ENCODE results near the gene TTC23L.

TTC23L gene

DNA sequence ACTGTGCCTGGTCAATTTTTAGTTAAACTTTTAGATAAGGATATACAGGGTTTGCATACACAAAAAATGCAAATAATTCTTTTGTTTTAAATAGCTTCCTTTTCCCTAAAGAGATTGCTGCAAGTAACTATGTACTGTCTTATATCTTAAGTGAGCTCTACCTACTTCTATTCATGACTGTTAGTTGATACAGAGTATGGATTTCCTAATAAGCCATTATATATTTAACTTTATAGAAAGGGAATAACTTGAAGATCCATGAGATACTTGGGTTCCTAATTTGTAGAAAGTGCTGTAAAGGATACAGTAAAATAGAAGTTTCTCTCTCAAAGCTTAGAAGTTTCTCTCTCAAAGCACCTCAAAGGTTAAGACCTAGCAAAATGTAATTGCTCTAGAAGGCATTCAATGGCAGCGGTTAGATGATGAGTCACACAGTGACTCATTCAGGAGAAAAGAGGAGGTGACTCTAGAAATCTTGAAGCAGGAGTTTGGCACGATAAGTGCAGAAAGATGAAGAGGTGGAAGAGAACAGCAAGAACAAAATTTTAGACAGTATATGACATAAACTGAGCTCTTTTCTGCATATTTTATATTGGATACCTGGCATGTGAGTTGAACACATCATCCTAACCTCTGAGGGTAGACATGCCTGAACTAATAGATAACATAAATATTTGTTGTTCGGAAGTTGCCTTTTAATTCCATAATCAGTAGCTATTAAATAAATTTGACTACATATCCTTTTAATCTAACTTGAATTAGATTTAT is 84.9 kb downstream of the TTC23L start:
- DNase-seq: no peak
- ATAC-seq: peak; percentile 95

DNA sequence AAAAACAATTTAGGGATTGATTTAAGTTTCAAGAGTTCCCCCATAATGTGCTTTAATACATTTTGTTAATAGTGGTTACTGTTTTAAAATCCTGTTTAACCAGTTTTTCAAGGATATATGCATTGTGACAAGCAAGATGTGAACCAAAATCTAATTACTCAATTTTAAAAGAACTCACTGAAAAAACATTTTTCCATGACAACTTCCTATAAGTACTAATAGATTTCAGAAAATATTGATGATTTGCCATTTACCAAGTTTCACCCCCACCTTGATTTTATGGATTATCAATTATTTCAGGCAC is 85.5 kb downstream of the TTC23L start:
- DNase-seq (no peak), ATAC-seq (no peak)

DNA sequence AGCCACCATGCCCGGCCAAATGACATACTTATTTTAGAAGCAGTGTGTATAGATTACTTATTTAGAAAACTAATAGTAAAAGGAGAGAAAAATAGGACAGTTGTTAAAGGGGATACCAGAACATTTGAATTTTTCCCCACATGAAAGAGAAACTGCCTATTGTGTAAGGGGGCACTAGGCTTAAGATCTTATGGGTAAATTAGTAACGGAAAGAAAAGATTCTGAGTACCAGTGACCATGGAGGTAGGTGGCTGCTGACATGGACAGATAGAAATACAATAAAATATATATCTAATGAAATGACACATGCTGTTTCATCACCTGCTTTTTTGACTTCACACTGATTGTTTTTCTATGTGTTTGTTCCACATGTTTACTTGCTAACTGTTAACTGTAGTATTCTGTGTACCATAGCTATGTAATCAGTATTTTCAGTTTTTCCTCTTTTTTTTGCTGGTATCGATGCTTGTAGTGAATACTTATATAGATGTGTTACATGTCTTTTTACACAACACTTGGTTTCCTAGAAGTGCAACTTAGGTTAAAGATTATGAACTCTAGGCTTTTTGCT is 87.4 kb downstream of the TTC23L start:
- no peak for DNase-seq
- ATAC-seq: no peak

DNA sequence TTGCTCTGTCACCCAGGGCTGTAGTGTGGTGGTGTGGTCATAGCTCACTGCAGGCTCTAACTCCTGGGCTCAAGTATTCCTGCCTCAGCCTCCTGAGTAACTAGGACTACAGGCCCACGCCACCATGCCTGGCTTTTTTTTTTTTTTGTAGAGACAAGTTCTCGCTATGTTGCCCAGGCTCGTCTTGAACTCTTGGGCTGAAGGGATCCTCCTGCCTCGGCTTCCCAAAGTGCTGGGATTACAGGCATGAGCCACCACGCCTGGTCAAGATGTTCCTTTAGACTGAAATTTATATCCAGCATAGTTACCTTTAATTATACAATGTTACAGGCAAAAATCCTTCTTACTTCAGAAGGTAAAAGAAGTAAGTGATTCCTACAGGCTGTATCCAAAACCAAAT is 88.8 kb downstream of the TTC23L start:
- ATAC-seq (no peak), DNase-seq (no peak)

DNA sequence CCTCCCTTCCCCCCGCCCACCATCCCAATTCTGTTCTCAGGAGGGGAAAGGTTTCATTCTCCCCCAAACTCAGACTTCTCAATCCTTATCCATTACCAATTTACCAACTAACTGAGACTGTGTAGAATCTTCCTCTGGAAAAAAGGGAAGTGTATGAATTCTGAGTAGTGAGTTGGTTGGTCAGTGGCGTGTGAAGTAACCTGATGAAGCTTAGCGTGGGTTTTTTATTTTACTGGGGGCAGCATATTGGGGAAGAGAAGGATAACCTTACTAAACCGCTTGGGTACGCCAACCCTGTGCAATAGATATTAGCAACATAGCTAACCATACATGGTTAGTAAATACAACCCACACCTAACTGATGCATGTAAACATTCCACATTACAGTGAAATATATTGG is 89.3 kb downstream of the TTC23L start:
- ATAC-seq (no peak), DNase-seq (no peak)

DNA sequence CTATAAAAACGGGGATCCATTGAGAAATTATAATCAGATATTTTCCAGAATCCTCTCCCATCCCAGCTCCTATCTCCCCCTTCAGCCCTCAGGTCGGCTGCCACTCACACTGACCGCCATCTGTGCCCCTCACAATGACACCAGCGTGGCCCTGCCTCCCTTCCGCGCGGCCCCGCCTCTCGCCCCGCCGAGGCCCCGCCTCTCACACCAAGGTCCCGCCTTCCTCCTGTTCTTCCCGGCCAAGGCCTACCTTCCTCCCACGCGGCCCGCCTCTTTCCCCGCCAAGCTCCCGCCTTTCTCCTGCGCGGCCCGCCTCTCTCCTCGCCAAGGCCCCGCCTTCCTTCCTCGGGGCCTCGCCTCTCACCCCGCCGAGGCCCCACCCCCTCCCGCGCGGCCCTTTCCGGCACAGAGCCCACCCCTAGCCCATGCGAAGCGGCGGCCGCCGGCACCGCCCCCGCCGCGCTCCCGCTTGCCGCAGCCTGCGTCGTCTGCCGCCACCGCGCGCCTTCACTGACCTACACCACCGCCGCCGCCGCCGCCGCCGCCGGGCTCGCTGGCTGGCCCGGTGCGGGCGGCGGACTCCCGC is 90.3 kb downstream of the TTC23L start, which contains the start of gene DNAJC21:
Gene DNAJC21, plus strand, starts transcription at position 426 of the 586 bp plus-strand sequence. CDS start 261 bp downstream, outside the sequence.
- DNase-seq (peak; percentile 99), ATAC-seq (peak; percentile 95)

DNA sequence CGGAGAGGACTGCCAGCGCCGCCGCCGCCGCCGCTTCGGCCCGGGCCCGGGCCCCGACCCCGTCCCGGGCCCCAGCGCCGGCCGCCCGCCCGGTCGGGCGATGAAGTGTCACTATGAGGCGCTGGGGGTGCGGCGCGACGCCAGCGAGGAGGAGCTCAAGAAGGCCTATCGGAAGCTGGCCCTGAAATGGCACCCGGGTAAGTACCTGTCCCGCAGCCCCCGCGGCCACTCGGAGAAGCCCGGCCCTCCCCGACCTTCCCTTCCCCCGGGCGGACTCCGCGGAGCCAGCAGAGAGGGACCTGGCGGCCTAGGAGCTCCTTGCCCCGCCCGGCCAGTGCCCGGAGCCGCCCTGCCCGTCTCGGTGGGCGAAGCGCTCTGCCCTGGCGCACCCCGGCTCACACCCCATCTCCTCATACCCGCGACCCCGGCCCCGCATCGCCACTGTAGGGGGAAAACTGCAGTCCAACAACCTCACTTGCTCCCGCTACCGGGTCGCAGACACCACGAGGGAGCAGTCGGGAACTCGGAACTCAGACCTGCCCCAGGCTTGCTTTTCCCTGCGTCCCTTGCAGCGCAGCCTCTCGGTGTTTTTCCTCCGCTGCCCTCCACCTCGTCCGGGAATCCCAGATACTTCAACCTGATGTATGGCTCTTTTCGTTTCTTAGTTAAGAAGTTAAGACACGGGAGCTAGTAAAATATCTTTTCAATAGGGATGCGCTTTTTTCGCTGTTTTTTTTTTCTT is 90.9 kb downstream of the TTC23L start:
- ATAC-seq (peak; percentile 81), DNase-seq (peak; percentile 84)

DNA sequence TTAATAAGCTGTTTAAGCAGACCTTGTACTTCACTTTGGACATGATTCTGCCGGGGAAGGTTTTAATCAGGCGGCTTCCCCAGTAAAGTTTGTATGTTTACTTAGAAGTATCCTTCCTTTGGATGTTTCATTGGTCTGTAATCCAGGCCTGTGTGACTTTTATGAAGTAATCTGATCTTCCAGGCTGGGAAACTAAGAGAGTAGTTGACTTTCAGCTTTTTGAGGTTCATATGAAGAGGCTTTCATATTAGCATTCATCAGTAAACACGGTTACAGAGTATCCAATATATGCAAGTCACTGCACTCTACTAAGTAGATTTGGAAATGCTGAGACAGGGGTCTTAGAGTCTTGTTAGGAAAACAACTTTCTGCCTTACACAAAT is 91.5 kb downstream of the TTC23L start:
- no peak for DNase-seq
- no peak for ATAC-seq

DNA sequence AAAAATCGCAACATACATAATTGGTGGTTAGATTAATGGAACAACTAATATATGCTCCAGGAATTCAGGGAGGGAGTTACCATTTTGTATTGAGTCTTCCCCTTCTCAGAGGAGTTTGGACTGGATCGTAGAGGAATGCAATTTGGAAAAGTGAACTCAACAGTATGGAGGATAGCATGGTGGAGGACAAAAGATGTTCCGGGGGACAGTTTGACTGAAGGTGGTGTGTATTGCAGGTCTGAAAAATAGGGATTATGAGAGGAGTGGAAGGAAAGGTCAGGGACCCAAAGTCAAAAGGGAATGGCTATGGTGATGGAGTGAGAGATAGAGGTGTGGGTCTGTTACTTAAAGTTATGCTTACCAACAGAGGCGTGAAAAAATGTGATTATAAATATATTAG is 91.9 kb downstream of the TTC23L start:
- ATAC-seq (no peak), DNase-seq (no peak)

DNA sequence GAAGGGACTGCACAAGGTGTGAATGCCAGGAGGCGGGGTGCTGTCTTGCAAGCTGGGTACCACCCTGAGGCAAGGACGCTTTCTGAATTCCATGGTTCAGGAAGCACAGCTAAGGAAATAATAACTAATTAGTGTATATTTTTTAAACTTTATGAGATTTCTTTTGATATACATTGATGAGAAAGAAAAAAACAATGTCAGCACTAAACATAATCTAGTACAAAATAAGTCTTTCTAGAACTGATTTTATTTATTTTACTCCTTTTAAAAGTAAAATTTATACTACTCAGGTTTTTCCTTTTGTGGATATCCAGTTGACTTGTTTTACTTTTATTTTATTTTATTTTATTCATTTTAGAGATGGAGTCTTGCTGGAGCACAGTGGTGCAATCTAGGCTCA is 94.0 kb downstream of the TTC23L start:
- ATAC-seq (no peak), DNase-seq (no peak)

DNA sequence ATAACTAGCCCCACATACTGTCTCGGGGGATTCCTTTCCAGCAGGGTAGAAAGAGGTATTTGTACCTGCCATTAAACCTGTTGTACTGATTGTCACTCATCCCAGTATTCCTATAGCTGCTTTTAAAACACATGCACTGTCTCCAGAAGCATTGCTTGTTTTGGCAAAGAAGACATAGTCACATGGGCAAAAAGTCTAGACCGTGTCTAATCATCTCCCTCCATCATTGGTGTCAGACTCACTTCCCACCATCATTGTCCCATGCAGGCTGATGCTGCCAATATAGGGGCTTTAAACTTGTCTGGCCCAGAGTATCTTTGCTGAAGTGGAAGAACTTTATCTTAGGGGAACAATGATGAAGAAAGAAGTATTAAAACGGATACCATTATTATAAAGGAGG is 103.0 kb downstream of the TTC23L start:
- no peak for DNase-seq

DNA sequence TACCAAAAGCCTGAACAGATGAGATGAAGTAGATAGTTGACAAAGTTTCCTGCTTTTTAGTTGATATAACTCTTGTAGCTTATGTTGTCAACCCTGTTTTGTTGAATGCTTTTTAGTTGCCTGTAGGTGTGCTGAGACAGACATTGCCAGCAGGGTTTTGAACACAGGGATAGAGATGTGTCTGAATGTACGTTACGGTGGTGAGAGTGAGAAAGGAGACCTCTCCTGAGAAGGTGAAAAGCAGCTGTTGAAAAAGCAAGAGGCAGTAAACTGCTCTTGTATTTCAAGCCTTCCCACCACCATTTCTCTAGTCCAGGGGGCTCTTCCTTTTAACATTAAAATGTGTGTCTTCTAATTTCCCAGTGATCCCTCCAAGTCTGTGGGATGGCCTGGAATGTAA is 105.1 kb downstream of the TTC23L start:
- no peak for ATAC-seq
- no peak for DNase-seq

More for the DNA sequence above, 103.0 kb downstream of the TTC23L start:
- no peak for ATAC-seq

DNA sequence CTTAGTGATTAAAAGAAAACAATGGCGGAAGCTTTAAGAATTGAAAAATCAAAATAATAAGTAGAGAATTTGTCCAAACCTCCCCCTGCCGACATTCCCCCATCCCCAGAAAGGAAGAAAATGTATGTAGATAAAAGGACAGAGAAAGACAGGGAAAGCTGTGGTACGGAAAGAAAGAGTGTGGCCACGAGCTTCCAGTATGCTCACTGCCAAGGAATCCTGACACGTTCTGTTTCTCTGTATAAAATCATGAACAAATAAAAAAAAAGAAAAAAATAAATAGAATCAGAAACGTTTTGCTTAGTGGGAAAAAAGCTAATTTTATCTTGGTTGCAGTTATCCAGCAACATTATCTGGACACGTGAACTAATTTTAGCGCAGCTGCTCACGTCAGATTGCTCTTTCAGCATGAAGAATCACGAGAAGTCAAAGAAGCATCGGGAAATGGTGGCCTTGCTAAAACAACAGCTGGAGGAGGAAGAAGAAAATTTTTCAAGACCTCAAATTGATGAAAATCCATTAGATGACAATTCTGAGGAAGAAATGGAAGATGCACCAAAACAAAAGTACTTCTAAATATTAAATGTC is 105.6 kb downstream of the TTC23L start:
- no peak for DNase-seq
- no peak for ATAC-seq

Measured in stimulated activated naive CD8-positive, alpha-beta T cell treated with anti-CD3 and anti-CD28 coated beads, Interleukin-15, Interleukin-2, amounts not matched to agents 100 U/mL and 50 U/mL, for 24 hours (primary cell).